Measurements from ENCODE around the gene AGTRAP. TPM values are rescaled to one million over a fixed set of nuclear protein-coding genes. Genes with fewer than 3 reads are reported as not detected.

The AGTRAP gene
- total RNA-seq, 1 donor from 2014 or later: 38.6 TPM

- no peaks in the 10 kb centered on the region for H3K4me1 Mint-ChIP-seq (ENCODE audit: unreplicated experiment)
- H3K36me3 Mint-ChIP-seq: no peaks in the 10 kb centered on the region
- TF ChIP-seq CTCF (conservative IDR thresholded peaks at IDR 0.05): no peak
- H3K4me3 Mint-ChIP-seq: no peak overlapping the region
- H3K9me3 Mint-ChIP-seq: no peaks in the 10 kb centered on the region
- no peak overlapping the region for H3K27ac Mint-ChIP-seq
- no peaks in the 10 kb centered on the region for H3K27me3 Mint-ChIP-seq
- no peak for DNase-seq (ENCODE audit: extremely low spot score, unreplicated experiment)
These were observed 34.1 kb downstream of the AGTRAP start for GRCh38 chr1:11770011-11770410.

GRCh38 chr1:11771481-11772043, 35.6 kb downstream of the AGTRAP start:
- H3K27me3 Mint-ChIP-seq: no peaks in the 10 kb centered on the region
- no peaks in the 10 kb centered on the region for H3K36me3 Mint-ChIP-seq
- no peaks in the 10 kb centered on the region for H3K9me3 Mint-ChIP-seq
- TF ChIP-seq CTCF (conservative IDR thresholded peaks at IDR 0.05): no peak
- no peak overlapping the region for H3K27ac Mint-ChIP-seq
- H3K4me3 Mint-ChIP-seq: no peak overlapping the region
- no peaks in the 10 kb centered on the region for H3K4me1 Mint-ChIP-seq (ENCODE audit: unreplicated experiment)
- DNase-seq (ENCODE audit: extremely low spot score, unreplicated experiment): no peak

- no peak overlapping the region for H3K4me3 Mint-ChIP-seq
These were observed 36.5 kb downstream of the AGTRAP start for GRCh38 chr1:11772458-11772857.

GRCh38 chr1:11774753-11775152, 38.8 kb downstream of the AGTRAP start:
- no peak for TF ChIP-seq CTCF (conservative IDR thresholded peaks at IDR 0.05)
- H3K27ac Mint-ChIP-seq: no peak overlapping the region
- no peaks in the 10 kb centered on the region for H3K27me3 Mint-ChIP-seq
- no peaks in the 10 kb centered on the region for H3K9me3 Mint-ChIP-seq
- H3K4me1 Mint-ChIP-seq (ENCODE audit: unreplicated experiment): no peaks in the 10 kb centered on the region
- DNase-seq (ENCODE audit: extremely low spot score, unreplicated experiment): no peak
- no peak overlapping the region for H3K4me3 Mint-ChIP-seq
- no peaks in the 10 kb centered on the region for H3K36me3 Mint-ChIP-seq

More at GRCh38 chr1:11772458-11772857, 36.5 kb downstream of the AGTRAP start:
- no peaks in the 10 kb centered on the region for H3K36me3 Mint-ChIP-seq
- H3K9me3 Mint-ChIP-seq: no peaks in the 10 kb centered on the region
- H3K27ac Mint-ChIP-seq: no peak overlapping the region
- H3K27me3 Mint-ChIP-seq: no peaks in the 10 kb centered on the region
- no peaks in the 10 kb centered on the region for H3K4me1 Mint-ChIP-seq (ENCODE audit: unreplicated experiment)
- DNase-seq (ENCODE audit: extremely low spot score, unreplicated experiment): no peak
- no peak for TF ChIP-seq CTCF (conservative IDR thresholded peaks at IDR 0.05)

- H3K27ac Mint-ChIP-seq: no peak overlapping the region
- no peak overlapping the region for H3K4me3 Mint-ChIP-seq
- H3K9me3 Mint-ChIP-seq: no peaks in the 10 kb centered on the region
- DNase-seq (ENCODE audit: extremely low spot score, unreplicated experiment): no peak
- TF ChIP-seq CTCF (conservative IDR thresholded peaks at IDR 0.05): no peak
- H3K27me3 Mint-ChIP-seq: no peaks in the 10 kb centered on the region
- H3K36me3 Mint-ChIP-seq: no peaks in the 10 kb centered on the region
- no peaks in the 10 kb centered on the region for H3K4me1 Mint-ChIP-seq (ENCODE audit: unreplicated experiment)
These were observed 41.9 kb downstream of the AGTRAP start for GRCh38 chr1:11777658-11778322.

Measured in type B pancreatic cell (in vitro differentiated cells).